Measurements from ENCODE around the gene CDH4. TPM values are rescaled to one million over a fixed set of nuclear protein-coding genes. Genes with fewer than 3 reads are reported as not detected.

The CDH4 gene
- total RNA-seq, 1 donor from 2014 or later = 3.2 TPM

GRCh38 chr20:61730631-61731362 is 478.7 kb downstream of the CDH4 start:
- Histone ChIP-seq H3K79me2 (ENCODE audit: insufficient read depth, low read length) (no peaks in the 10 kb centered on the region), H4K20me1 (ENCODE audit: insufficient read depth, low read length) (peaks cover 13% of the 10 kb centered on the region), H3K9me3 (ENCODE audit: insufficient read depth, low read depth, low read length) (peaks cover 4% of the 10 kb centered on the region), H3K27ac (ENCODE audit: low read depth, low read length) (no peak overlapping the region), H3K4me1 (ENCODE audit: insufficient read depth, low read length) (peaks cover 5% of the 10 kb centered on the region), H3K4me3 (ENCODE audit: insufficient read depth, low read depth, low read length) (no peak overlapping the region), H3K4me2 (ENCODE audit: low read length) (no peak overlapping the region), H3K36me3 (ENCODE audit: insufficient read depth, low read length) (no peaks in the 10 kb centered on the region), H2AFZ (ENCODE audit: low read depth, low read length) (no peak overlapping the region), H3K9ac (ENCODE audit: low read length) (no peak overlapping the region), H3K27me3 (ENCODE audit: insufficient read depth, low read length) (no peaks in the 10 kb centered on the region)
- no peak overlapping the region for H3K27ac Mint-ChIP-seq (ENCODE audit: unreplicated experiment)
- H3K36me3 Mint-ChIP-seq (ENCODE audit: low read depth, unreplicated experiment) = peaks cover 4% of the 10 kb centered on the region
- FAIRE-seq (no peak), DNase-seq (ENCODE audit: low read depth) (no peak)
- peaks cover 21% of the 10 kb centered on the region for H3K27me3 Mint-ChIP-seq (ENCODE audit: low read depth, unreplicated experiment)
- no peak overlapping the region for H3K4me3 Mint-ChIP-seq (ENCODE audit: unreplicated experiment)
- H3K4me1 Mint-ChIP-seq (ENCODE audit: low read depth, unreplicated experiment) = peaks cover 8% of the 10 kb centered on the region
- TF ChIP-seq CTCF (IDR thresholded peaks at IDR 0.05; ENCODE audit: insufficient read depth, low read depth, low read length) (no peak), EZH2 (IDR thresholded peaks at IDR 0.05; ENCODE audit: insufficient read depth, low read length) (no peak)
- no peaks in the 10 kb centered on the region for H3K9me3 Mint-ChIP-seq (ENCODE audit: unreplicated experiment)

GRCh38 chr20:61731363-61732181 is 479.5 kb downstream of the CDH4 start:
- Mint-ChIP-seq H3K4me1 (ENCODE audit: low read depth, unreplicated experiment) (peaks cover 8% of the 10 kb centered on the region), H3K9me3 (ENCODE audit: unreplicated experiment) (no peaks in the 10 kb centered on the region), H3K4me3 (ENCODE audit: unreplicated experiment) (peak overlapping the region; percentile 30), H3K27ac (ENCODE audit: unreplicated experiment) (peak overlapping the region; percentile 55), H3K27me3 (ENCODE audit: low read depth, unreplicated experiment) (peaks cover 28% of the 10 kb centered on the region), H3K36me3 (ENCODE audit: low read depth, unreplicated experiment) (peaks cover 4% of the 10 kb centered on the region)
- no peaks in the 10 kb centered on the region for H3K27me3 ChIP-seq (ENCODE audit: insufficient read depth, low read length)
- H4K20me1 ChIP-seq (ENCODE audit: insufficient read depth, low read length) = peaks cover 13% of the 10 kb centered on the region
- H2AFZ ChIP-seq (ENCODE audit: low read depth, low read length) = no peak overlapping the region
- H3K9ac ChIP-seq (ENCODE audit: low read length) = no peak overlapping the region
- H3K27ac ChIP-seq (ENCODE audit: low read depth, low read length) = no peak overlapping the region
- H3K4me3 ChIP-seq (ENCODE audit: insufficient read depth, low read depth, low read length) = no peak overlapping the region
- H3K9me3 ChIP-seq (ENCODE audit: insufficient read depth, low read depth, low read length) = peaks cover 4% of the 10 kb centered on the region
- TF ChIP-seq CTCF (IDR thresholded peaks at IDR 0.05; ENCODE audit: insufficient read depth, low read depth, low read length) (no peak), EZH2 (IDR thresholded peaks at IDR 0.05; ENCODE audit: insufficient read depth, low read length) (no peak)
- H3K4me2 ChIP-seq (ENCODE audit: low read length) = no peak overlapping the region
- H3K36me3 ChIP-seq (ENCODE audit: insufficient read depth, low read length) = no peaks in the 10 kb centered on the region
- no peaks in the 10 kb centered on the region for H3K79me2 ChIP-seq (ENCODE audit: insufficient read depth, low read length)
- FAIRE-seq (no peak), DNase-seq (ENCODE audit: low read depth) (peak; percentile 65)
- peaks cover 5% of the 10 kb centered on the region for H3K4me1 ChIP-seq (ENCODE audit: insufficient read depth, low read length)

Data from astrocyte (in vitro differentiated cells and primary cell).